Cerebellar nuclear complex (tissue), 1 donor: ENCODE data around the gene RMRP.

Source experiments
- DNase-seq, 2 experiments: peaks; one replicate each; lab custom pipeline; 2025; lab: John Stamatoyannopoulos, UW

RMRP gene

DNA sequence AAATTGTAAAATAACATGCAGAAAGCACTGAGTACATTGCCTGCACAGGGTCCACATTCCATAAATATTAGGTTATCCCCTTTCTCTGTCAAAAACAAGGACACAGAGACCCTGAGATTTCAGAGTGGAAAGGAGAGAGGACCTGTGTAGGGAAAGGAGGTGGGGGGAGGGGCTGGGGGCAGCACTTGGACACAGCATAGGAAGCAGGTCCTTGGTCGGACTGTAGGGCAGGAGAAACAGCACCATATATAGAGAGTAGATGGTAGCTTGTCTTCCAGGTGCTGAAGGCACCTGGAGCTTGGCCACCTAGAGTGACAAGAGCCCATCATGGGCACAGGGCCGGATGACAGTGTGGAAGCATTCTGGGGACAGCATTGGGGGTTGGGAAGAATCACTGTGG is 29.5 kb upstream of the RMRP start:
- DNase-seq: no peak

- peak; percentile 70 for DNase-seq
Measured at GRCh38 chr9:35686222-35687203, 28.7 kb upstream of the RMRP start.

DNA sequence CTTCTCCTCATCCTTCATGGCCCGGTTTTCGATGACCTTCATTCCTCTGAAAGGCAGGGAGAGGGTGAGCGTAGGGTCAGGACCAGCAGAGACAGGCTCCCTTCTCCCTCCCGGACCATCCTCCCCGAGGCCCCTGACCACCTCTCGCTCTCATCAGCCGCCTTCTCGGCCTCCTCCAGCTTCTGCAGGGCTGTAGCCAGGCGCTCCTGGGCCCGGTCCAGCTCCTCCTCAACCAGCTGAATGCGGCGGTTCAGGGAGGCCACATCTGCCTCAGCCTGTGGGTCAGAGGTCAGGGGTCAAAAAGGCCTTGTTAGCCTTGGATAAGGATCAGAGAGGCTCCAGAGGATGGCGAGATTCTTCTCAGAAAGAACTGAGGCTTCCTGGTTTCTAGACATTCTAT is 27.7 kb upstream of the RMRP start:
- no peak for DNase-seq

GRCh38 chr9:35684921-35685320 is 27.1 kb upstream of the RMRP start:
- DNase-seq: no peak

GRCh38 chr9:35683323-35683722 is 25.5 kb upstream of the RMRP start:
- DNase-seq: no peak

DNA sequence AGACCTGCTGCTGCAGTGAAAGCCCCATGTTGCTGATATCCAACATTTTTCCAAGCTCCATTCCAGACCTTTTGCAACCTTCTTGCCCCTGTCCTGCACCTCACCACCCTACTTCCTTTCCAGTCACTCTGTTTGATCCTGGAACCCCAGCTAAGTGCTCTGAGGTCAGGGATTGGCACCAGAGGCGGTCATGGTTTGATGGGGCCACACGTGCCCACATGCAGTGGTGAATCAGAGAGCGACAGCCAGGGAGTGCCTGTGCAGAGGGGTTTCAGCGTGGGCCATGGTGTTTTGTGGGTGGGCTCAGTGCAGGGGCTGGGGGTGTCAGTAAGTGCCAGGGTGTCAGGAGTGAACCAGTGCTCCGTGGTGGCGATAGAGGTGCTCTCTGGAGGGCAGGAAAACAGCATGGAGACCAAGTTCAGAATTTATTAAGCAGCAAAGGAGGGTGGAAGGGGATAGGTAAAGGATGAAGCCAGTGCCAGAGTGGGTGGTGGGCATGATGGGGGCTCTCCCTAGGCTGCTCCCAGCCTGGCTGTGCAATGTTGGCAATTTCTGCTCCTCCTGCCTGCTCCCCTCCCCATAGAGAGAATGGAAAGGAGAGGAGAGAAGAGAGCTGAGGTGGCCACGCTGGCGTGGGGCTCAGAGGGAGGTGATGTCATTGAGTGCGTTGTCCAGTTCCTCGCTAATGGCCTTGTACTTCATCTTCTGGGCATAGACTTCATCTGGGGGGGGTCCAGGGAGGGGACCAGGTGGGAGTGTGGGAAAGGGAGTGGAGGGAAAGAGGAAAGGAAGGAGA is 24.9 kb upstream of the RMRP start:
- no peak for DNase-seq

DNA sequence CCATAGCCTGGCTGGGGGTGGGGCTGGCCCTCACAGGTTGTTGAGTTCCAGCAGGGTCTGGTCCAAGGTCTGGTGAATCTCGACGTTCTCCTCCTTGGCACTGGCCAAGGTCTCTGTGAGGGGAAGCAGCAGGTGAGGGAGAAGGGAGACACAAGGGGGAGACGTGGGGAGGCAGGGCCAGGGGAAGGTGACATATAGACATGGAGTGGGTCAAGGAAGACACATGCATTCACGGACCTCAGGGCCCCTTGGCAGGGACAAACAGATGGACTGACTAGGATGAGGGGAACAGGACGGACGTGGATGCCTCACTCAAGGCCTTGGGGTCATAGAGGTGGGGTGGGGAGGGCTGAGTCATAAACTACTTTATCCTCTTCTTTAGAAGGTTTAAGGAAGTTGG is 24.2 kb upstream of the RMRP start:
- DNase-seq: no peak

DNA sequence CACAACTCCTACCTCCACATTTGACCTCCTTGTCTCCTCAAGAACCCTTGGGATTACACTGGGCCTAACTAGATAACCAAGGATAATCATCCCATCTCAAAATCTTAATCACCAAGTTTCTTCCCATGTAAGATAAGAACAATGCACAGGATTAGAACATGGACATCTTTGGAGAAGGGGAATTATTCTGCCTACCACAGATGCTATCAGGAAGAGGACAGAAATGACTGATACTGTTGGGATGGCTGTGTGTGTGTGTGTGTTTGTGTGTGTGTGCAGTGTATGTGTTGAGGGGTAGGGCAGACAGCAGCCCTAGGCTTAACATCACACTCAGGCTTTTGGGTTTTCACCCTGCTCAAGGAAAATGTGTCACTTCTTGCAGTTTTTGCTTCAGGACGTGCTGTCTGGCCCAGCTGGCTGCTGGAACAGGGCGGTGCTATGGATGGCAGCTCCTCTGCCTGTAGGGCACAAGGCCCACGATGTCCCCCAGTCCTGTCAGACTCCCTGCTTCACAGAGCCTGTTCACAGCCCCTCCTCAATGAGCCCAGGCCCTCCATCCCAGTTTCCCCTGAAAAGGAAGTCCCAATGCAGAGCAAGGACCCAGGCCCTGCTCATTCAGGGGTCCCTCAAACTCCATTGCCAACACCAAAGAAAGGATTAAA is 23.7 kb upstream of the RMRP start:
- DNase-seq: no peak

DNA sequence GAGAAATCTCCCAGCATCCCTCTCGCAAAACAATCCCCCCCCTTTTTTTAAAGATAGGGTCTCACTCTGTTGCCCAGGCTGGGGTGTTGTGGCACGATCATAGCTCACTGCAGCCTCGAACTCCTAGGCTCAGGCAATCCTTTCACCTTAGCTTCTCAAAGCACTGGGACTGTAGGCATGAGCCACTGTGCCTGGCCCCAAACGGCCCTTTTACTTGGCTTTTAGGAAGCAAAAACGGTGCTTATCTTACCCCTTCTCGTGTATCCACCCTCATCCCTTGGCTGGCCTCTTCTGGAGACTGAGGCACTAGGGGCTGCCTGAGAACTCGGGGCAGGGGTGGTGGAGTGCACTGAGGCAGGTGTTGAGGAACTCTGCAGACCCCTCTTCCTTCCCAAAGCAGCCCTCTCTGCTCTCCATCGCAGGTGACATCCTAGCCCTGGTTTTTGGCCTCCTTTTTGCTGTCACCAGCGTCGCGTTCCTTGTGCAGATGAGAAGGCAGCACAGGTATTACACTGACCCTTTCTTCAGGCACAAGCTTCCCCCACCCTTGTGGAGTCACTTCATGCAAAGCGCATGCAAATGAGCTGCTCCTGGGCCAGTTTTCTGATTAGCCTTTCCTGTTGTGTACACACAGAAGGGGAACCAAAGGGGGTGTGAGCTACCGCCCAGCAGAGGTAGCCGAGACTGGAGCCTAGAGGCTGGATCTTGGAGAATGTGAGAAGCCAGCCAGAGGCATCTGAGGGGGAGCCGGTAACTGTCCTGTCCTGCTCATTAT is 22.7 kb upstream of the RMRP start:
- DNase-seq: no peak

- no peak for DNase-seq
Measured at GRCh38 chr9:35679766-35680330, 22.0 kb upstream of the RMRP start.

DNA sequence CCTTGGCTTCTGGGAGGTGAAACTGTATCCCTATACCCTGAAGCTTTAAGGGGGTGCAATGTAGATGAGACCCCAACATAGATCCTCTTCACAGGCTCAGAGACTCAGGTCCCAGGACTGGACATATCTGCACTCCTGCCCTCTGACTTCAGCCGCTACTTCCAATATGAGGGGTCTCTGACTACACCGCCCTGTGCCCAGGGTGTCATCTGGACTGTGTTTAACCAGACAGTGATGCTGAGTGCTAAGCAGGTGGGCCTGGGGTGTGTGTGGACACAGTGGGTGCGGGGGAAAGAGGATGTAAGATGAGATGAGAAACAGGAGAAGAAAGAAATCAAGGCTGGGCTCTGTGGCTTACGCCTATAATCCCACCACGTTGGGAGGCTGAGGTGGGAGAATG is 21.3 kb upstream of the RMRP start:
- DNase-seq: no peak

- no peak for DNase-seq
Measured at GRCh38 chr9:35675732-35676392, 18.0 kb upstream of the RMRP start.

DNA sequence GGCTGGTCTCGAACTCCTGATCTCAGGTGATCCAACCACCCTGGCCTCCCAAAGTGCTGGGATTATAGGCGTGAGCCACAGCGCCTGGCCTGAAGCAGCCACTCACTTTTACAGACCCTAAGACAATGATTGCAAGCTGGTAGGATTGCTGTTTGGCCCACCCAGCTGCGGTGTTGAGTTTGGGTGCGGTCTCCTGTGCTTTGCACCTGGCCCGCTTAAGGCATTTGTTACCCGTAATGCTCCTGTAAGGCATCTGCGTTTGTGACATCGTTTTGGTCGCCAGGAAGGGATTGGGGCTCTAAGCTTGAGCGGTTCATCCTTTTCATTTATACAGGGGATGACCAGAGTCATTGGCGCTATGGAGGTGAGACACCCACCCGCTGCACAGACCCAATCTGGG is 17.4 kb upstream of the RMRP start:
- no peak for DNase-seq

DNA sequence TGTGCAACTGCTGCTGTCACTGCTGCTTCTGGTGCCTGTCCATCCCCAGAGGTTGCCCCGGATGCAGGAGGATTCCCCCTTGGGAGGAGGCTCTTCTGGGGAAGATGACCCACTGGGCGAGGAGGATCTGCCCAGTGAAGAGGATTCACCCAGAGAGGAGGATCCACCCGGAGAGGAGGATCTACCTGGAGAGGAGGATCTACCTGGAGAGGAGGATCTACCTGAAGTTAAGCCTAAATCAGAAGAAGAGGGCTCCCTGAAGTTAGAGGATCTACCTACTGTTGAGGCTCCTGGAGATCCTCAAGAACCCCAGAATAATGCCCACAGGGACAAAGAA is 16.2 kb upstream of the RMRP start:
- no peak for DNase-seq

- DNase-seq: peak; percentile 52 to 86
Measured at GRCh38 chr9:35673132-35674024, 15.6 kb upstream of the RMRP start, which contains the start of gene CA9. CA9 (plus strand) TSS chr9:35673928; CDS start chr9:35673960, 32 bp downstream.

GRCh38 chr9:35669331-35670145 is 11.7 kb upstream of the RMRP start:
- no peak for DNase-seq

DNA sequence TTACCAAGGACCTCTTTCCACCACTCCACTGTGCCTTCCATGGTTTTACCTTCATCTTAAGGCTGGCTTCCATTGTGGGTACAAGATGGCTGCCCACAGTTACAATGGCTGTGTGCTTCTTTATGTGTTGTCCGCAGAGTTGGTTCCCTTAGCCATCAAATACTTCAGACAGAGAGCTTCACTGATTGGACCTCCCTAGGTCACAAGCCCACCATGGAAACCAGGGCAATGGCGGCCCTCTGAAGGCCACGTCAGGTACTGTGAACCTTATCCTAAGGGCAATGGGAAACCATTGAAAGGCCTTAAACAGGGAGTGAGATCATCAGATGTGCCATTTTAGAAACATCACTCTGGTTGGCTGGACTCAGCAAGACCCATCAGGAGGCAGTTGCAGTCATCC is 10.1 kb upstream of the RMRP start:
- DNase-seq: no peak

DNA sequence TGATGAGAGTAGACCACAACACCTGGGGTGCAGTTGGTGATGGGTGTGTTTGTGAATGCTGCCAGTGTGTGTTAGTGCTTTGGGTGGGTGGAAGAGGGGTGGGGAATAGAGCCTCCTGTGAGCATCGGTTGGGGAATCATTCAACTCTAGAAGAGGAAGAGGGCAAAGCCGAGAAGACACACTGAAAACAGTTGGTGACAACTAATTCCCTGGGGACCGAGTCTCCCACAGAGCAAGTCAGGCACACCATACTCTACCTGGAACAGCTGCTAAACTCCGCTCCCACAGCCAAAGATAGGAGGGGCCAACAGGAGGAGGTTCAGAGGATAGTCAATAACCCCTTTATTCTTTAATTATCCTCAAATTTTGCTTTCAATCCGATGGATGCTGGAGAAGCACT is 8.7 kb upstream of the RMRP start:
- DNase-seq: no peak

DNA sequence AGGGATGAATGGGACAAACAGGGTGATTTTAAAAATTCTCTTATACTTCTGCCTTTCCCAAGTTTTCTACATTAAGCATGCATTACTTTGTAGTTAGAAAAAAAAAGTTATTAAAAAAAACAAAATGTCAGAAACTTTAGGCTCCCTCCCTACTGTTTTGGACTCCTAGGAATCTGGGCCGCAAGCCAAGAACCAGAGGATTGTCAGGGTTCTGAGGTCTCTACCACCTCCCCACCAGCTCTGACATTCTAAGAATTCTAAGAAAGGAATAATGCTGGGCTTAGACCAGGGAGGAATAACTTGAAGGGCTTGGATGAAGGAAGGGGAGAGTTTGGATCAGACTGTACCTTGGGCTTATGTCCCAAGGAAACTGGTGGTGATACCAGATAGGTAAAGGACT is 8.2 kb upstream of the RMRP start:
- DNase-seq: no peak
